OCI-LY3 (cell line): ENCODE data around the gene MED25.

Experiments used
- H2AFZ ChIP-seq: fragments of 200-600, 300-600 bp; shearing (Covaris generic); 2 replicates; pipeline ENCODE4 v1.6.0; 2014; ENCODE audit warnings: antibody characterized with exemption, low read depth, low read length
- H3K27ac ChIP-seq: fragments of 200-600, 300-600 bp; sonication (generic); 2 replicates; pipeline ENCODE4 v1.5.1; 2014; ENCODE audit warnings: mild to moderate bottlenecking, low read length, moderate library complexity, mixed read lengths
- H3K27me3 ChIP-seq: fragments of 200-600, 300-600 bp; sonication (generic); 2 replicates; pipeline ENCODE4 v1.6.1; 2014; ENCODE audit warnings: low read depth, low read length, mixed read lengths
- H3K36me3 ChIP-seq: fragments of 200-600, 300-600 bp; sonication (generic); replicated peaks from 2 replicates; pipeline ENCODE3; 2014; ENCODE audit warnings: low read depth, low read length, mixed read lengths
- H3K4me1 ChIP-seq: fragments of 300-600, 200-600 bp; sonication (generic); 2 replicates; pipeline ENCODE4 v1.6.1; 2014; ENCODE audit warnings: low read length, mixed read lengths
- H3K4me2 ChIP-seq: fragments of 200-600, 300-600 bp; sonication (generic); 2 replicates; pipeline ENCODE4 v1.6.1; 2014; ENCODE audit warnings: low read length, mixed read lengths
- H3K4me3 ChIP-seq: fragments of 300-600, 200-600 bp; sonication (generic); 2 replicates; pipeline ENCODE4 v1.5.1; 2014; ENCODE audit warnings: antibody characterized with exemption, mild to moderate bottlenecking, low read length, moderate library complexity
- H3K79me2 ChIP-seq: fragments of 300-600, 200-600 bp; shearing (Covaris generic); 2 replicates; pipeline ENCODE4 v1.6.1; 2014; ENCODE audit warnings: mild to moderate bottlenecking, low read length, mixed read lengths
- H3K9ac ChIP-seq: fragments of 300-600, 200-600 bp; shearing (Covaris generic); 2 replicates; pipeline ENCODE4 v1.6.0; 2014; ENCODE audit warnings: mild to moderate bottlenecking, low read length, moderate library complexity
- H3K9me3 ChIP-seq: fragments of 200-600, 300-600 bp; shearing (Covaris generic); 2 replicates; pipeline ENCODE4 v1.6.1; 2014; ENCODE audit warnings: low read length, mixed read lengths; ENCODE audit not compliant: insufficient read depth
- H4K20me1 ChIP-seq: fragments of 200-600, 300-600 bp; sonication (generic); 2 replicates; pipeline ENCODE4 v1.6.1; 2016; ENCODE audit warnings: low read length, mixed read lengths; ENCODE audit not compliant: insufficient read depth
- CTCF ChIP-seq: fragments of 200-600, 300-600 bp; sonication (generic); IDR thresholded peaks from 2 replicates; pipeline ENCODE4 v1.5.1; 2014; ENCODE audit warnings: antibody characterized with exemption, low read length, low read depth
- EZH2phosphoT487 ChIP-seq: fragments of 200-600 bp; shearing (Covaris generic); IDR thresholded peaks from 2 replicates; pipeline ENCODE4 v1.6.1; 2018; ENCODE audit warnings: antibody characterized with exemption, mixed run types, low read depth

MED25 gene

GRCh38 chr19:49837009-49837310 is 18.9 kb downstream of the MED25 start:
- TF ChIP-seq CTCF (no peak), EZH2phosphoT487 (no peak)
- Histone ChIP-seq H3K79me2 (no peaks in the 10 kb centered on the region), H3K4me1 (no peaks in the 10 kb centered on the region), H3K9ac (no peak overlapping the region), H3K9me3 (no peaks in the 10 kb centered on the region), H3K4me3 (no peak overlapping the region), H3K27me3 (no peaks in the 10 kb centered on the region), H2AFZ (no peak overlapping the region), H3K36me3 (peaks cover 72% of the 10 kb centered on the region), H3K27ac (no peak overlapping the region), H4K20me1 (peaks cover 4% of the 10 kb centered on the region; the same call in 1 of the 2 replicates), H3K4me2 (no peak overlapping the region)

GRCh38 chr19:49837425-49837824 is 19.3 kb downstream of the MED25 start:
- TF ChIP-seq CTCF (no peak), EZH2phosphoT487 (no peak)
- H3K4me1 ChIP-seq: no peaks in the 10 kb centered on the region
- H3K79me2 ChIP-seq: no peaks in the 10 kb centered on the region
- no peak overlapping the region for H2AFZ ChIP-seq
- H3K36me3 ChIP-seq: peaks cover 68% of the 10 kb centered on the region
- peaks cover 4% of the 10 kb centered on the region; the same call in 1 of the 2 replicates for H4K20me1 ChIP-seq
- H3K27me3 ChIP-seq: no peaks in the 10 kb centered on the region
- no peak overlapping the region for H3K4me2 ChIP-seq
- no peak overlapping the region for H3K9ac ChIP-seq
- H3K27ac ChIP-seq: no peak overlapping the region
- H3K4me3 ChIP-seq: no peak overlapping the region
- no peaks in the 10 kb centered on the region for H3K9me3 ChIP-seq

- H3K79me2 ChIP-seq: no peaks in the 10 kb centered on the region
- H3K27me3 ChIP-seq: no peaks in the 10 kb centered on the region
- peaks cover 58% of the 10 kb centered on the region for H3K36me3 ChIP-seq
- no peaks in the 10 kb centered on the region for H3K9me3 ChIP-seq
- no peak overlapping the region for H2AFZ ChIP-seq
- no peak overlapping the region for H3K9ac ChIP-seq
- peaks cover 4% of the 10 kb centered on the region; the same call in 1 of the 2 replicates for H4K20me1 ChIP-seq
- no peak overlapping the region for H3K4me2 ChIP-seq
- H3K4me1 ChIP-seq: no peaks in the 10 kb centered on the region
- no peak for TF ChIP-seq EZH2phosphoT487
- no peak for TF ChIP-seq CTCF
- H3K4me3 ChIP-seq: no peak overlapping the region
- no peak overlapping the region for H3K27ac ChIP-seq
These were observed 20.9 kb downstream of the MED25 start for GRCh38 chr19:49838885-49839588.

GRCh38 chr19:49839713-49840112 is 21.6 kb downstream of the MED25 start:
- peaks cover 53% of the 10 kb centered on the region for H3K36me3 ChIP-seq

More at GRCh38 chr19:49839713-49840112, 21.6 kb downstream of the MED25 start:
- H3K9ac ChIP-seq: no peak overlapping the region
- H3K4me1 ChIP-seq: peaks cover under 1% of the 10 kb centered on the region; the same call in 1 of the 2 replicates
- no peak overlapping the region for H3K4me3 ChIP-seq
- peaks cover 4% of the 10 kb centered on the region; the same call in 1 of the 2 replicates for H4K20me1 ChIP-seq
- H3K4me2 ChIP-seq: no peak overlapping the region
- H3K79me2 ChIP-seq: no peaks in the 10 kb centered on the region
- no peak for TF ChIP-seq EZH2phosphoT487
- no peak for TF ChIP-seq CTCF
- H3K9me3 ChIP-seq: no peaks in the 10 kb centered on the region
- H3K27ac ChIP-seq: no peak overlapping the region
- H3K27me3 ChIP-seq: no peaks in the 10 kb centered on the region
- no peak overlapping the region for H2AFZ ChIP-seq
